D341Med (cell line): ENCODE measurements around the gene TEP1.
"Not testable (repeated sequence)": the region's sequence is repeated elsewhere in the genome, so short reads cannot be mapped to it uniquely, and the experiment has no call there.

ENCODE experiments used
- DNase-seq: peaks from one replicate; pipeline ENCODE4 v3.0.0; 2012; ENCODE audit warnings: low spot score

The TEP1 gene

DNA sequence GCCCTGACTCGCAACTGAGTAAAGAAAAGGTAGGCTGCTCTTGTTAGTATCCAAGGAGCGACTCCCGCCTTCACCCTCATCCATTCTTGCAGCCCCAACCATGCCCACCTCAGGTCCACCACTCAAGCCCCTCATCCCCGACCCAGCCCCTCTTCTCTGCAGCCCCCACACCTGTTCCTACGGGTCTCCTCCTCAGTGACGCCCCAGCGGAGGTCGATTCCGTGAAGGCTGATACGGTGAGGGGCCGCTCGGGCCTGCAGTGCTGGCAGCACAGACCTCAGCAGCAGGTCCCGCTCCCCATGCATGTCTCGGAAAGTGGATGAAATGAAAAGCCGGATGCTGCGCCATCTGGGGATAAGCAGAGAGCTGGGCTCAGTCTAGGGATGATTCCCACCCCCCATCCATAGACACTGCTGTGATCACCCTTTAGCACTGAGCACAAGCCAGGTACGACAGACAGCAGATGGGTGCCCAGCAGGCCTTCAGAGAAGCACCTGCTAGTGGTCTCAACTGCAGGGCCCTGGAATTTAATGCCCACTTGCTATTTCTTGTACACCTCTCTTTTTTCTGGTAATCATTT, 26.9 kb downstream of the TEP1 start:
- DNase-seq = no peak

DNA sequence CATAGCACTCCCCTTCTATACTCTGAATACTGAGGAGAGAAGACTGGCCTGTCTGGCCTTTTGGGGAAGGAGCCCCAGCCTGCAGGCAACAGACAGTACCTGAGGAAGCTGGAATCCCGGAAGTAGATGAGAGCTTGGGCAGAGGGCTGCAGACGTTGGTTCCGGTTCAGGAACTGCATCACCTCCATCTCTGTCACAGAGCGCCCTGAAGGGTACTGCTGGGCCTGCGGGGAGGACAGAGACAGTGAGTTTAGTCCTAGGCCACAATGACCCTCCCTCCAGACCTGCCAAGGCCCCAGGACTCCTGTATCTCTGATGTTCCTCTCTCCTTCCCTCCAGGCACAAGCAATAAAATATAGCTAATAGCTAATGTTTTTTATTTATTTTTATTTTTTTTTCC, 28.4 kb downstream of the TEP1 start:
- no peak for DNase-seq

DNA sequence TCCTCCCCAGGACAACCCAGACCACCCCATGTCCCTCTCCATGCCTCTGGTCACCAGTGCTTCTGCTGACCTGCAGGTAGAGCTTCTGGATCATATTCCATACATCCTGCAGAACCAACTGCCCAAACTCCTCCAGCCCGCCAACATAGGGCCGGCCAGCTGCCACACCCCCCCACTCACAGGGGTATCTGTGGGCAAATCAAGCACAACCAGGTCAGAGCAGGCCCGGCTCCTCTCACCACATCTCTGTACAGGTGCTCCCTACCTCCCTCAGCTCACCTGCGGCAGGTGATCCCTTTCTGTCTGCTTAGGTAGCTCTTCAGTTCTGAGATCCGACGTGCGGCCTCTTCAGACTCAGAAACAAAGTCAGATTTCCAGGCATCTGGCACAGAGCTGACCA, 29.0 kb downstream of the TEP1 start:
- no peak for DNase-seq

DNA sequence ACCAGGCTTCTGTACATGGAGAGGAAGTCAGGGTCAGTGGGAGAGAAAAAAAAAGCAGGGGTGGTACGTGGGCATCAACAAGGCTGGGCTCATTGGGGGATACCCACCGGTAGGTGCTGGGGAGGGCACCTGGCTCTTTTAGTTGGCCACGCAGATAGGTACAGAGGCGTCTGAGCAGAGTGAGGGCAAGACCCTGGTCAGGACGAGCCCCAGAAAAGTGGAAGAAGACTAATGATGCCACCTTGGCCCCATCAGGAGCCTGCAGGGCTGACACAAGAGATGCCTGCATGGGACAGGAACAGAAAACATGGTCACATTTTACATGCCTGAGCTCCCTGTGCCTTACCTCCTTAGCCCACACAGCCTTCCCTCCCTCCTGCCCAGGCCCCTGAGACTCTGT, 29.7 kb downstream of the TEP1 start:
- no peak for DNase-seq

DNA sequence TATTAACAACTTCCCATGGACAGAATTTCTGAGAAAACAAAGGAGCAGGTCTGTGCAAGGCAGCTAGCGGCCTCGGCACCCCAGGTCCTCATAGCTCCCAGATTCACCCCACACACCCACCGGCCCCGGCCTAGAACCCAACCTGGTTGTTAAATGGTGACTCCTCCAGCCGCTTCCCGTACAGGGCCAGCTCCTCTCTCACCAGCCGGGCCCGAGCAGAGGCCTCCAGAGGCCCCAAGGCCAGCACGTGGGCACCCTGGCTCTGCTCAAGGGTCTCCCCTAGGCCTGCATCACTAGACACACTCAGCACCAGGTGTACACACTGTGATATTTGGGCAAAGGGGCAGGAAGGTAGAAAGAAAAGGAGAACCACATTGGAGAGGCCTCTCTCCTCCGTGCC, 30.3 kb downstream of the TEP1 start:
- no peak for DNase-seq

DNA sequence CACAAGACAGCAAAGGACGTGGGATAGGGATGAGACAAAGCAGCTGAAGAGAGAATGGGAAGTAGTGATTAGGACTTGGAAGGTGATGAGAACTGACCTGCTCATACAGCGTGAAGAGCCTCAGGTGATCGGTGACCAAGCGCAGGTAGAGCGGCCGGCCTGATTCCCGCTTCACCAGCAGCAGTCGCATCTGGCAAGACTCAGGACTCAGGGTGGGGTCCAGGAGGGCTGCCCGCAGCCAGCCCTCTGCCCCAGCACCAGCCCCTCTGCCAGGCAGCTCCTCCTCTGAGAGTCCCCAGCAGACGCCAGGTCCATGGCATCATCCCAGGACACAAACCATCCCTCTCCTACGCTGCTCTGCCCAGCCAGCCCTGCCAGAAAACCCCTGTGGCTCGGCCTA, 30.8 kb downstream of the TEP1 start:
- DNase-seq = no peak

DNA sequence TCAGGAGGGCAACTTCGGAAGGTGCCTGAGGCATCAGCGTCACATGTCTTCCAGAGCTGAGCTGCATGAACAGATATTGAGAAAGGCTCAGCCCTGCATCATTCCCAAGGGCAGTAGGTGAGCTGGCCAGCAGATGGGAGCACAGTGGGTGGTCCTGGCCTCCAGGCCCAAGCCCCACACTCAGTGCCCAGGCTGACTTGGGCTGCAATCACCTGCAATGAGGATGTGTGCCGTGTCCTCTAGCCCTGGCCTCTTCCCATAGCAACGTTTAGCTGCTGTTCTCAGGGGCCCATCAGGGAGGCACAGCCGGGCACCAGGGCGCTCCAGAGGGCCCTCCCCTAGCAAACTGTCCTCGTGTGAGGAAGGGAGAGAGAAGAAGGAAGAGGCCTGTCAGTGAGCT, 32.0 kb downstream of the TEP1 start:
- DNase-seq = no peak

DNA sequence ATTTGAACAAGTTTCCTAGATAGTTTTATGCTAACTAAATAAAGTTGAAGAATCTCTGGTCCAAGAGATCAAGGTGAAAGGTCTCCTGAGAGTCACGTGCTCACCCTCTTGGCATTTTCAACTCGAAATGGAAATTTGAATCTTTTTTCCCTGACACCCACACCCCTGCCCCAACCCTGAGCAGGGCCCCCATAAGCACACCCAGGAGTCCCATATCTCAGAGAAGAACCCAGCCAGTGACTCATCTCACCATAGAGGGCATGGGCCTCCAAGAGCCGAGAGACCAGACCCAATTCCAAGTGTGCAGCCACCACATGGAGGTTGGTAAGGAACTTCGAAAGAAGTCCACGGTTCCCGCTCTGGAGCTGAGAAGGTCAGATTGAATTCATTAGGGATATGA, 32.6 kb downstream of the TEP1 start:
- no peak for DNase-seq

DNA sequence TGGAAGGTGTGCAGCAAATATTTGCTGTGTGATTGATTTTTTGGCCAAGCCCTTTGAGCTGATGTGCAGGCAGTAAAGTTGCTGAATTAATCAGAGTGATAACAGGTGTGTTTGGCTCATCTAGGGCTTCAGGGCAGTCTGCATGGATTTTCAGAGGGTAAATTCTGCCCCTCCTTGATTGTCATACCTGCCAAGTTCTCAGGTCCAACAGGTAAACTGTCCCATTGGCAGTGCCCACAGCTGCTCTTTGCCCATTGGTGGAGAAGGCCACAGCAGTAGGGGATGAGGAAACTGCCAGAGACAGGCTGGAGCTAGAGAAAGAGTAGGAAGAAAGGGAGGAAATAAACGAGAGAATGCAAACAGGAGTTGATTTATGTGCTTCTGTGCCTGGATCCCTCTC, 33.6 kb downstream of the TEP1 start:
- no peak for DNase-seq

DNA sequence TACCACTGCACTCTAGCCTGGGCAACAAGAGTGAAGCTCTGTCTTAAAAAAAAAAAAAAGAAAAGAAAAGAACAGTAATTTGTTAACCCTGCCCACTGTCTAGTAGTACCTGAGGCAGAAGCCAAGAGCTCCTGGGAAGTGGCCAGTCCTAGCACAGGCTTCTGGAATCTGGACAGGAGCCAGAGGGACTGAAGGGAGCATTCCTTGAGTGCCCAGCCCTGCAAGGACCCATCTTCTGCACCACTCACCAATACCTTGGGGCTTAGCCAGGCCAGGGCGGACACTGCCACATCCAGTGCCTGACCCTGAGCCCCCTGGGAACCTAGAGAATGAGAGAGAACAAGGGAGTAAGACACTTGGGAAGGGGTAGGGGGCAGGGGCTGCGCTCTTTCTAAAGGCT, 36.1 kb downstream of the TEP1 start:
- DNase-seq = no peak

DNA sequence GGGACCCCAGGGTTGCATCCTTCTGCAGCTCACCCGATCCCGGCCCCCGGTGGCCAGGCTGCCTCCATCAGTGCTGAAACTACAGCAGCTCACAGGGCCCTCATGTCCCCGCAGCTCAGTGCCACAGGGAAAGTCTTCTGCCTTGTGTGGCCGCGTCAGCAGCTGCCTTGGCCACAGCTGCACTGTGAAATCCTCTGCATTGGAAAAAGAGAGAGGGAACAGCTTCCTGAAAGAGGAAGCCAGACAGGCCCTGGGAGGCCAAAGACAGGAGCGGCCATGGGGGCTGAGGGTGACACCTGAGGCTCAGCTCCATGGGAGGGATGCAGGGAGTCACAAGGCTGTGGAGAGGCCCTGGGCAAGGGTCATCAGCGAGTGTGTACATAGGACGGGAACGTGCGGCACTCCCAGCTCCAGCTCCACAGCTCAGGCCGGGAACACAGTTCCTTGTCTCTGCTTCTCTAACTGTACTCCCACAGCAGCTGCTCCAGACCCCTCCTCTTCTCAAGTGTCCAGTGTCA, 37.2 kb downstream of the TEP1 start:
- no peak for DNase-seq

DNA sequence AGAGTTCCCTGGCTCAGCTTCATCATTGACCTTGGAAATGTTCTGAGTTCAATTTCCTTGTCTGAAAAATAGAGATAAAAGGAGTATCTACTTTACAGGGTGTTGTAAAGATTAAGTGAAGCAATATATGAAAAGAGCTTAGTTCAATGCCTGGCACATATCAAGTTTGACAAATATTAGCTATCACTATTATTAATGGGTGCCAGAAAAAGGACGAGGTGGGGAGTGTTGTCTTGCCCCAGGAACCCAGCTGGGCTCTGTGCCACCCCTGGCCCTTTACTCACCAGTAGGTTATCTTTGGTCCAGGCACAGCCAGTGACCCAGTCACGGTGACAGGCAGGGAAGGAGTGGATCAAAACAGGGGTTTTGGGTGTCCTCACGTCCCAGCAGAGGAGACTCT, 37.8 kb downstream of the TEP1 start:
- no peak for DNase-seq

DNA sequence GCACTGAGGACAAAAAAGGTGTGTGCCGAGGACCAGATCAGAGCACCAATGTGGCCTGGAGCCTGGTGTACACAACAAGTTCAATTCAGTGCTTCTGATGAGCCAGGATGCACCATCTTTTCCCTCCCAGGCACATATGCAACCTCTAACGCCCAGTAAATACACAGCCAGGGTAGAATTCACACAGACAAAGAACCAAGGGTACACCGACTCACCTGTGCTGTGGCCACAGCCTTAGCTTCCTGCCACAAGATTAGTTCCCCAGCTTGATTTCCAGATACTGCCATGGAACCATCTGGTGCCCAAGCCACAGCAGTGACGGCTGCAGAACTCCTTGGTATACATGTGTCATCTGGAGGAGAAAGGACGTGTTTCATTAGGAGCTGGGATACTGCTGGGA, 40.5 kb downstream of the TEP1 start:
- no peak for DNase-seq

DNA sequence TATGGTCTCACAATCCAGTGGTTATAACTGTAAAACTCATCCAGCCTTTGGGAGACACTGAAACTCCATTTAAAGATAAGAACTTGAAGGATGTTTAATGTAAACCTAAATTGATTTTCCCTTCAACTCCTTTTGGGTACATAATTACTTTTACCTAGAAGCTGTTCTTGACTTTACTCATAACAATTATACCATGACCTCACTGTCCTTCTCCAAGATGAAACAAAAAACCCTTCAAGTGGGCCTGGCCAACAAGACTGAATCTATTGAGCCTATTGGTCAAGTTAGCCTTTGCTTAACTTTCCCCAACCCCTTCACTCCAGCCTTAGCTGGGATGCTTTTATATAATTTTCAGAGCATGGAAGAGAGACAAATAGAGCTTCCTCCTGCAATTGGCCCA, 47.4 kb downstream of the TEP1 start:
- no peak for DNase-seq

DNA sequence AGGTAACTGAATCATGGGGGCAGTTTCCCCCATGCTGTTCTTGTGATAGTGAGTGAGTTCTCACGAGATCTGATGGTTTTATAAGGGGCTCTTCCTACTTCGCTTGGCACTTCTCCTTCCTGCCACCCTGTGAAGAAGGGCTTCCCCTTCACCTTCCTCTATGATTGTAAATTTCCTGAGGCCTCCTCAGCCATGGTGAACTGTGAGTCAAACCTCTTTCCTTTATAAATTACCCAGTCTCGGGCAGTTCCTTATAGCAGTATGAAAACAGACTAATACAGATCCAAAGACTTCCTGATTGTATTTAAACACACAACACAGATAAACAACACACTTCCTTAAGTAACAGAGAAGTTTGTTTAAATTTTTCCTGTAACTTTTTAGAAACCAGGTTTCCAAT, 54.8 kb downstream of the TEP1 start:
- DNase-seq = not testable (repeated sequence)

DNA sequence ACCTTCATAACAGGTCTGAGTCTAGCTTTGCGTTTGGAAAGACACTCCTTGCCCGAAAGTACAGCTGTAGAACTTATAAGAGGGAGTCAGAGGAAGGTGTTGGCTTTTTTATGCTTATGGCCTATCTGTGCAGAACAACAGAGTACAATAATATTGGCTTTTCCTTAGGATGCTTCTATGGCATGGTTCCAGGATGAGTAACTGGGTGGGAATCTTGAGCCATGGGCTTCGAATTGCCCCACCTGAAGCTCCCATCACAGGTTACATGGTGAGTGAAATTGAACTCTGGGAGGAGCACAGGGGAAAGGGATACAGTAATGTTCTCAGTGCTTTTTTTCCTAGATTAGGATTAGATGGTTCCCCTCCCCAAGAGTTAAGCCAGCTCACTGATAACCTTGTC, 56.9 kb downstream of the TEP1 start:
- no peak for DNase-seq

DNA sequence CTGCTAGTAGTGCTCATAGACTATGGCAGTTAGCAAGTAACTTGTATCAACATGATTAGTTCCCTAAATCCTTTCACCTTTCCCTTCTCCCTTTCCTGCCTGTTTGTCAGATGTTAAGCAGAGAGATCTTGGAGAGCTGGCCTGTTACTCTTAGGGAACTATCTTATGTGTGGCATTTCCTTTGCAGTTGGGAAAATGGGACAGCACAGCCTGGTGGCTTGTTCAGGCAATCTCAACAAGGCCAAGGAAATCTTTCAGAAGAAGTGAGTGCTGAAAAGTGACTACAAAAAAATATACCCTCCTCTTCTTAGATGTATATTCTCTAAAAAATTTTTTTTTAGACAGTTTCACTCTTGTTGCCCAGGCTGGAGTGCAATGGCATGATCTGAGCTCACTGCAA, 62.4 kb downstream of the TEP1 start:
- DNase-seq = peak; percentile 37

DNA sequence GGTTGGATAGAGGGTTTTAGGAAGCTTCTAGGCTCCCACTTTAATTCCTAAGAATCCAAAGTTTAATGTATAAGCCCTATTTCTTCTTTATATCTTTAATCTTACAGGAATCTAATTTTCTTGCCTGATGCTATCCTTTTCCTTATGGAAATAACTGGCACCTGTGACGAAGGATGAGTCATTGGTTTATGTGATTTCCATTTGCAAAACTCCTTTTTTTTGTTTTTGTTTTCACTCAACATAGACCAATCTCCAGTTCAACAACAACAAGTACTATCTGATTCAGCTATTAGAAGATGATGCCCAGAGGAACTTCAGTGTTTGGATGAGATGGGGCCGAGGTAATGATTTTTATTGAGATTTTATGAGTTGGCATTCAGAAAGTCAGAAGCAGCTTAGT, 63.0 kb downstream of the TEP1 start:
- no peak for DNase-seq

DNA sequence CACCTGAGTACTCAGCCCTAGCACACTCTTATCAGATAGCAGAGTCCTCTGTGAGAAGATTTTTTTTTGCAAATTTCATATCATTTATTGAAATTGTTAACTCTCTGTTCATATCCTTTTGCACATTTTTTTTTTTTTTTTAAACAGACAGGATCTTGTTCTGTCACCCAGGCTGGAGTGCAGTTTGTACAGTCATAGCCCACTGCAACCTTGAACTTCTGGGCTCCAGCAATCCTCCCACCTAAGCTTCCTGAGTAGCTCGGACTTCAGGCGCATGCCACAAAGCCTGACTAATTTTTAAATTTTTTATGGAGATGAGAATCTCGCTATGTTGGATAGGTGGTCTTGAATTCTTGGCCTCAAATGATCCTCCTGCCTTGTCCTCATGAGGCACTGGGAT, 65.6 kb downstream of the TEP1 start:
- DNase-seq = no peak

DNA sequence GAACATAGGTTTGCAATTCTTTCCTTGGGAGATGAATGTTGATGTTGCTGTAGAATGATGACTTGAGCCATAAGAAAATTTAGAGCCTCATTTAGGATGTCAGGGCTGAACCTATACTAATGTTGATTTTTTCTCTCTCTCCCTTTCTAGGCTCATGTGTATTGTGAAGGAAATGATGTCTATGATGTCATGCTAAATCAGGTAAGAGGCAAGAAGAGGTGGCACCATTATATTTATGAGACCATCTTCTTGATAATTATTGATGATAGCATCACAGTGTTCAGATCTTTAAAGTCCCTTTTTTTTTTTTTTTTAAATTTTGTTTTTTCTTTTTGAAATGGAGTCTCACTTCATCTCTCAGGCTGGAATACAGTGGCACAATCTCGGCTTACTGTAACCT, 66.6 kb downstream of the TEP1 start:
- no peak for DNase-seq

DNA sequence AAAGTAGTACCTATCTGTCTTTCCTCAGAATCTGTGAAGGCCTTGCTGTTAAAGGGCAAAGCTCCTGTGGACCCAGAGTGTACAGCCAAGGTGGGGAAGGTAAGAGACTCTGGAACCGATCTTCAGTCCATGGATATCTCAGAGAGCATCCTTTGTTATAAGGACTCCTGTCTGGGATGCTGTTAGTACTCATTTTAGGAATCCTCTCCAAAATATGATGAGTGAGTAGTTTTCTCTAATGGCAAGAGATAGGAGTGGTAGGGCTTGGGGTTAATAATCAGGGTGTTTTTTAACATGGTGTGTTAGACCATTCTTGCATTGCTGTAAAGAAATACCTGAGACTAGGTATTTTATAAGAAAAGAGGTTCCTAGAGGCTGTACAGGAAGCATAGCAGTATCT, 67.9 kb downstream of the TEP1 start:
- no peak for DNase-seq

DNA sequence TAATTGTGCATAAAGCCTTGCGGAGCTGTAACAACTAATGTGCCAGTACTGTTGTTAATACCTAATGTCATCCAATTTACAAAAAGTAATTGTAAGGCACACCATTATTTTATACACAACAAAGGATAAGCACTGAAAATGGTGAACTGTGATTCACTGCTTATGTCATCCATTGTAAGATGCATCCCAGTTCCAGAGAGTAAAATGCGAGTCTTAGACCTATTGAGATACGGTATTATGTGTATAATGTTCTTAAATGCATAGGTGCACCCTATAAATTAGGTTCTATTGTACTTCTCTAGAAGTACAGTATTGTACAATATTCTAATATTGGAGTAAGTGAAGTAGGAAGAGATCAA, 69.5 kb downstream of the TEP1 start:
- DNase-seq = no peak

DNA sequence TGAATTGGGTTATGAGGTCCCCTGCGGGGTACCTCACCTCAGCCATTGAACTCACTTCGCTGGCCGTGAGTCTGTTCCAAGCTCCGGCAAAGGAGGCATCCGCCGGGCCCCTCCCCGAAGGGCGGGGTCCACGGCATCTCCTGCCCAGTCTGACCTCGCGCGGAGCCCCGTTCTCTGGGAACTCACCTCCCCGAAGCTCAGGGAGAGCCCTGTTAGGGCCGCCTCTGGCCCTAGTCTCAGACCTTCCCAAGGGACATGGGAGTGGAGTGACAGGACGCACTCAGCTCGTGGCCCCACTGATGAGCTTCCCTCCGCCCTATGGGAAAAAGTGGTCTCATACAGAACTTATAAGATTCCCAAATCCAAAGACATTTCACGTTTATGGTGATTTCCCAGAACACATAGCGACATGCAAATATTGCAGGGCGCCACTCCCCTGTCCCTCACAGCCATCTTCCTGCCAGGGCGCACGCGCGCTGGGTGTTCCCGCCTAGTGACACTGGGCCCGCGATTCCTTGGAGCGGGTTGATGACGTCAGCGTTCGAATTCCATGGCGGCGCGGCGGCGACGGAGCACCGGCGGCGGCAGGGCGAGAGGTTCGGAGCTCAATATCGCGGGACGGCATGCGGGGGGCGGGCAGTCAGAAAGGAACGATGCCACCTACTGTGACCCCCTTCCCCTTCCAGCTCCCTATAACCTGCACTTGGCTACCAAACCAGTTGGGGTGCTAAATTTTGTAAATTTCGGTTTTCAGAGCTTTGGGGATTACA, 70.0 kb downstream of the TEP1 start, which contains the start of gene PARP2:
Gene PARP2, plus strand, starts transcription at position 544 of the 770 bp plus-strand sequence. Its CDS starts 7 bp downstream, at position 551.
- peak; percentile 97 for DNase-seq

DNA sequence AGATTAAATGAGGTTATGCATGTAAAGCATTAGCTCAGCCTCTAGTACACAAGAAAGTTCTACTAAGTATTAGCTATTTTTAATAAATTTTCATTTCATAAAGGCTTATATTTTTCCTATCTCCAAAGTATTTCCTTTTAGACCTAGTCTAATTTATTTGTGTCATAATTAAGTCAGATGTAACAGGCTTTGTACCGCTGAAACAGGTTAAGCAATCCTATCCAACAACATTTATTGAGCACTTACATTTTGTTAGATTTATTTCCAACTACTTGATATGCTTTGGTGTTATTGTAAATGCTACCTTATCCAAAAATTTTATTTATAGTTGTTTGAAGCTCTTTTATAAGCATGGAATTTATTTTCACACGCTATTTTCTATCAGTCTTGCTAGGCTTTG, 71.7 kb downstream of the TEP1 start:
- no peak for DNase-seq
